ENCODE data around the gene STAT4.
A peak's percentile ranks its signal among the peaks of the same experiment; 100 is the strongest.

The STAT4 gene

DNA sequence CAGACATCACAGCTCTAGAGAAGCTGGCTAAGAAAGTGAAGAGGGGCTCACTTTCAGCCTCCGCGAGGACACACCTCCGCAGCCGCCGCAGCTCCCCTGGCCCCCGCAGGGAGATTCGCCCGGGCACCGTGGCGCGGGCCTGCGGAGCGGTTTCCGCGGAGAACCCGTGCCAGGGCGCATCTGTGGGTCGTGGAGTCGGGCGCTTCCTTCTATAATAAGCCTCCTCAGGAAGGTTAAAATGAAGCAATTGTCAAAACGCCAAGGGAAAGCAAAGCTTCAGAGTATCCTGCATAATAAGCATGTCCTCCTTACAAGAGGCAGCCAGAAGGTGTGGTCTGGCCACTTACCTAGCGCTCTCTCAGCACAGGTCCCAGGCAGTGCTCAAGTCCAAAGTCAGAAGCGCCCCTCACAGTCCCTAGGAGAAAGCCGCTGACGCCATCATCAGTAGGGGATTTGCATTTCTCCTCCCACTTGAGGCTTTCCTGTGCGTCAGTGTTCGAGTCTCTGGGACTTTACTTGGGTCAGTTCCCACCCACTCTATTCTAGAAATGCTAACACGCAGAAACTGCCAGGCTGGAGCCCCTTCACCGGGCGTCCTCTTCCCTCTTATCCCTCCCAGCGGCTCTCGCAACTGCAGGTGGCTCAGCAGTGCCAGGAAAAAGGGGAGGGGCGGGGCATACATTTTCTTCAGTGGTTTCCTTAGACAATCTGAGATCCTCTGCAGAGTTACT lies at the start of gene STAT4:
Gene STAT4 (minus strand): TSS at position 395 of the 731 bp plus-strand sequence. CDS start 2,791 bp downstream, outside the sequence.
- DNase-seq (ENCODE audit: low read depth in 3 of 3) = peak; percentile 39 to 65 (median 63)

- no peak for DNase-seq (ENCODE audit: low read depth in 3 of 3)
Measured at GRCh38 chr2:191199929-191200512, 49.2 kb upstream of the STAT4 start.

DNA sequence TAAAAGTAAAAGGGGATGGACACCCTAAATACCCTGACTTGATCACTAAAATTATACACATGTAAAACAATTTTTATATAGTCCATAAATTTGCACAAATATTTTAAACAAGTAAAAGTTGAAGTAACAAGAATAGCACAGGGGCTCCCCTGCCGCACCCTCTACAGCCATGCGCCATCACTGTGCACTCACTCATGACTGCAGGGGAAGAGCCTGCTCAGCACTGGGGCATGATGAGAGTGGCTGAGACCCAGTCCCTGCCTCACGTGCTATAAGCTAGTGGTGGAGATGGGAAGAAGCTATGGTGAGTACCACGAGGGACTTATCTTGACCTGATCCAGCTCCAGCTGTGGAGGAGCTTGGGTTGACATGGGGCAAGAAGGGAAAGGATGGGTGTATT lies 47.5 kb upstream of the STAT4 start:
- no peak for DNase-seq (ENCODE audit: low read depth in 3 of 3)

DNA sequence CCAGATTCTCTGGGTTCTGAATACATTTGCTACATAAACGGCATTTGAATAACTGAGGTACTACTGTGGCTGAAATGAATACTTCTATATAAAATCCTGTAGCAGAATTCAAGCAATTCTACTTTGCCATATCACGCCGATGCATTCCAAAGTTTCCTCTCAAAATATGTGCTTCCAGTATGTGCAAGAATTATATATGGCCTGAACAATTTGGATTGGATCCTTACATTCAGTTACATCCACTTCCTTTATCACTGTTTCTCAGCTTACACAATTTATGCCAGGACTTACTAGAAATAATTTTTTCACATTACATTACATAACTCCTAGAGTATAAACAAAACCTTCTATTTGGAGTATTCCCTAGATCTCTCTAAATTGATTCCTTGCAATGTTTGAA lies 46.3 kb upstream of the STAT4 start:
- no peak for DNase-seq (ENCODE audit: low read depth in 3 of 3)

DNA sequence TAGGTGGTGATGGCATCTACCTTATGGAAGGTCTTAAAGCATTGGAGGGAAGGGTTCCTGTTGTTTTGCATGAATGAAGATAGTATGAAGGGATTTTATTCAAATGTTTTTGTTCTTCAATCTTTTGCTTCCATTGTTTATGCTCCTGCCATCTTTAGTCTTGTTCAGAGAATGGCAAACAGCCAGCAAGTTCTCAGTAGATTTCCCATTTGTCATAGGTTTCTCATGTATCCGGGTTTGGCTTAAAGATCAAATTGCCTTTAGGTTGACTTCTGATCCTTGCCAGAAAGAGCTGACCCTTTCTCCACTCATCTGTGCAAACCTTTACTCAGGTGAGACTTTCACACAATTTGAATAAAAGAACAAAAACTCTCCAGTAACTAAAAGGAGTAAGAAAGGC lies 44.2 kb upstream of the STAT4 start:
- no peak for DNase-seq (ENCODE audit: low read depth in 3 of 3)

- no peak for DNase-seq (ENCODE audit: low read depth in 3 of 3)
Measured at GRCh38 chr2:191190861-191191552, 40.2 kb upstream of the STAT4 start.

- no peak for DNase-seq (ENCODE audit: low read depth in 3 of 3)
Measured at GRCh38 chr2:191190435-191190834, 39.6 kb upstream of the STAT4 start.

GRCh38 chr2:191189112-191189635 lies 38.4 kb upstream of the STAT4 start:
- no peak for DNase-seq (ENCODE audit: low read depth in 3 of 3)

DNA sequence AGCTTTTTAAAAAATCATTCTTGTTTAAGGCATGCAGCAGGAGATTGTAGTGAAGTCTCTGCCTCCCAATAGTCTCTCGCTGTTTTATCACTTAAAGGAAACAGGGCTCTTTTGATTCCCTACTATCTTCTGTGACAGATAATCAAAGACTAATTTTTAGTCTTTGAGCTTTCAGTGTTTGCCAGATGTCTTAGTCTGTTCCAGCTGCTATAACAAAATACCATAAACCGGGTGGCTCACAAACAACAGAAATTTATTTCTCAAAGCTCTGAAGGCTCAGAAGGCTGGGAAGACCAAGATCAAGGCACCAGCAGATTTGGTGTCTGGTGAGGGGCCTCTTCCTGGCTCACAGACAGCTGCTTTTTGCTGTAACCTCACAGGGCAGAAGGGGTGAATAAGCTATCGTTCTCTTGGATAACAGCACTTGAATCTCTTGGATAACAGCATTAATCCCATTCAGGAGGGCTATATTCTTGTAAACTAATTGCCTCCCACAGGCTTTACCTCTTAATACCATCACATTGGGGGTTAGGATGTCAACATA lies 37.8 kb upstream of the STAT4 start:
- no peak for DNase-seq (ENCODE audit: low read depth in 3 of 3)

- DNase-seq (ENCODE audit: low read depth in 3 of 3) = no peak
Measured at GRCh38 chr2:191187105-191187829, 36.5 kb upstream of the STAT4 start.

DNA sequence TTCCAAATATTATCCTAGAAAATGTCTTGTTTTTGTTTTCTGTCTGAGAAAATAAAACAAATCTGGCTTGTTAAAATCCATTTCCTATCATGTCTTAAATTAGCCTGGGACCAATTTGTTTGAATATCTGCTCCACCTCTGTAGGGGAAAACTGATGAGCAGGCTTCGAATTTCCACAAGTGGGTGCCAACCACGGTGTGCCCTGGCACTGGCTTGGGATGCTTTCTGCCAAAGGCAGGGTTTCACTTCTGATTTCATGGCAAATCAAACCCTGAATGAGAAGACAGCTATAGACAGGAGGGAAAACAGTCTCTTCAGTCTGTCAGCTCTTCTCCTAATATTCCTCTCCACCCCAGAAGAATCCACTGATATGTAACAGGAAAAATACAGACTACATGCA lies 33.7 kb upstream of the STAT4 start:
- DNase-seq (ENCODE audit: low read depth in 3 of 3) = no peak

- DNase-seq (ENCODE audit: low read depth in 3 of 3) = no peak
Measured at GRCh38 chr2:191183516-191183915, 32.7 kb upstream of the STAT4 start.

DNA sequence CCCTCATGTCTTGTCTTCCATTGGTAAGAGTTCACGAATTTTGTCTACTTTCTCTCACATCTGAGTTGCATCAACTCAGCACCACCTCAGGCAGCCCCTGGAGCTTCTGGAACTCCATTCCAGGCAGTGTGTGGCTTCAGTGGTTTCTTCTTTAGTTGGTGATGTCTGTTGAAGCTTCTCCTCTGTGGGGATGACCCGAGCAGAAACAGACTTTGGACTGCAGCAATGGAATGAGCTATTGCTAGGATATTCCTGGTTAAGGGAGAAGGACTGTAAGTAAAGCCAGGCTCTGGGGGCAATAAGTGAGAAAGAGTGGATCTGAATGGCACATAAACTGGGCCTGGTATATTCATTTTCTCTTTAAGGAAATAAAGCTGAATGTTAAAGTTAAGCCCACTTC lies 32.3 kb upstream of the STAT4 start:
- no peak for DNase-seq (ENCODE audit: low read depth in 3 of 3)

GRCh38 chr2:191180713-191181112 lies 29.9 kb upstream of the STAT4 start:
- DNase-seq (ENCODE audit: low read depth in 3 of 3) = no peak

DNA sequence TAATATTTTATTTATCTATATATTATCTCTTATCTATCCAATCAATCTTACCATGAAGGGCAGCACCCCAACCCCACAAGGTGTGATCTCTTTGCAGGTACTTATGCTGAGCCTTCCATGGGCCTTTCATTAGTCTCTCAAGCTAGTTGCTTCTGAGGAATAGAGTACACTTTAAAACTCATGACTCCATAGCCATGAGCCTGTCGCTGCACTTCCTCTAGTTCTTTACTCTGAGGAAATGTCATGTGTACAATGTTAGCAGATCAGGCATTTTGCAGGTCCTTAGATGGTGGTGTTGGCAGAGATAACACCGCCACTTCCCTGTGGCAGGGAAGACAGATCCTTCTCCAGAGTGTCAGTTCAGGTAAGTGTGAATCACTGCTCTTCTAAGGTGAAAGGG lies 29.5 kb upstream of the STAT4 start:
- DNase-seq (ENCODE audit: low read depth in 3 of 3) = no peak

GRCh38 chr2:191178806-191179514 lies 28.2 kb upstream of the STAT4 start:
- DNase-seq (ENCODE audit: low read depth in 3 of 3) = no peak

- no peak for DNase-seq (ENCODE audit: low read depth in 3 of 3)
Measured at GRCh38 chr2:191177751-191178736, 27.2 kb upstream of the STAT4 start.

- DNase-seq (ENCODE audit: low read depth in 3 of 3) = no peak
Measured at GRCh38 chr2:191176801-191177438, 26.1 kb upstream of the STAT4 start.

DNA sequence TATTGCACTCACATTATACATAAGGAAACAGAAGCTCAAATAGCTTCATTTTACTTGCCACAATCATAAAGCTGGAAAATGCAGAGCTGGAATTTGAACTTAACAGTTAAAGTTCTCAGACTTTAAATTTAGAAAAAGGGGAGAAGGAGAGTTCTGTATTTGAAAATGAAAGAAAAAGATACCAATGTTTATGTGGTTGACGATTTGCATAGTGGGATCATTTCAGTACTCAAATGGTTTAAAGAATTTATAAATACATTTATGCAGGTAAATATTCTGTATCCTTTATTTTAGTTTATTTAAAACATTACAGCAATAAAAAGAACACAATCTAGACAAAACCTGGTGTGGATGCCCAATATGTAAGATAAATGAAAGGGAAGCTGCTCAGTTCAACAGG lies 25.5 kb upstream of the STAT4 start:
- DNase-seq (ENCODE audit: low read depth in 3 of 3) = no peak

Data from stimulated activated CD4-positive, alpha-beta T cell treated with anti-CD3 and anti-CD28 coated beads, TNF-alpha, amount 100 ng/mL, for 4 hours (primary cell).